K562 (cell line): ENCODE measurements around the gene RRP9. TPM values are rescaled to one million over a fixed set of nuclear protein-coding genes. Genes with fewer than 3 reads are reported as not detected.

ENCODE experiments used
- ATAC-seq: fragments of 200-7000 bp; cut with Tn5 transposase; 3 replicates; pipeline ENCODE4 v1.9.1; 2020; ENCODE audit warnings: moderate library complexity
- BruUV-seq: library from RNA; stranded (reverse); fragments of 400-500 nt; replicated peaks from 2 replicates; lab custom pipeline; 2021; lab: Mats Ljungman, UMichigan
- CTCF ChIA-PET: fragments of 300-600 bp; formaldehyde crosslinking; extraction: SDS; loops from one replicate; lab custom pipeline; 2021; ENCODE audit warnings: low intra/inter-chr PET ratio; lab: Yijun Ruan, JAX
- POLR2A ChIA-PET: fragments of 300-600, 350-650 bp; sonication (Branson Sonifier 250); formaldehyde crosslinking; extraction: SDS; loops from one replicate; lab custom pipeline; 2021; ENCODE audit warnings: antibody characterized with exemption, inconsistent platforms; lab: Yijun Ruan, JAX
- DNase-seq, 4 experiments: peaks; one replicate each; pipeline versions ENCODE4 v3.0.0 to v3.0.0-alpha.2; 2011 to 2018; ENCODE audit warnings: low spot score in 3 of 4, mixed read lengths in 3 of 4; ENCODE audit errors: extremely low read depth in 1 of 4
- FAIRE-seq: peaks from 2 replicates; lab custom pipeline; 2011; peaks lifted over from hg19 to GRCh38; lab: Jason Lieb, UNC
- H2AFZ ChIP-seq: 2 replicates; pipeline ENCODE4 v1.6.0; 2011; ENCODE audit warnings: low read depth, low read length, control low read depth, inconsistent platforms
- H3K27ac ChIP-seq: fragments of 200-600 bp; 3 replicates; pipeline ENCODE4 v1.8.0; 2011; ENCODE audit warnings: low read depth, mild to moderate bottlenecking, control low read depth, inconsistent platforms, low read length, moderate library complexity, mixed read lengths; ENCODE audit errors: extremely low read depth
- H3K27me3 ChIP-seq, 2 experiments: fragments of 300-600 bp in 1 of 2; 2 replicates in 1 of 2; 3 replicates in 1 of 2; pipeline versions ENCODE4 v1.6.0 to v1.8.0; 2011; ENCODE audit warnings: inconsistent platforms in 2 of 2, low read length in 2 of 2, mild to moderate bottlenecking in 1 of 2, mixed read lengths in 1 of 2, moderate library complexity in 1 of 2; ENCODE audit not compliant: control insufficient read depth in 2 of 2, insufficient read depth in 2 of 2
- H3K36me3 ChIP-seq: fragments of 300-600 bp; 3 replicates; pipeline ENCODE4 v1.8.0; 2011; ENCODE audit warnings: mild to moderate bottlenecking, low read length, inconsistent platforms; ENCODE audit not compliant: control insufficient read depth, insufficient read depth
- H3K4me1 ChIP-seq, 2 experiments: fragments of 200-600 bp in 1 of 2; replicated peaks in 1 of 2; 2 replicates in 1 of 2; 3 replicates in 1 of 2; pipeline versions ENCODE4 v1.5.1 to v1.8.0; 2011; ENCODE audit warnings: inconsistent platforms in 2 of 2, low read length in 2 of 2, mild to moderate bottlenecking in 1 of 2, mixed read lengths in 1 of 2, moderate library complexity in 1 of 2; ENCODE audit not compliant: control insufficient read depth in 2 of 2, insufficient read depth in 2 of 2
- H3K4me2 ChIP-seq: 2 replicates; pipeline ENCODE4 v1.6.1; 2011; ENCODE audit warnings: low read length, control low read depth, inconsistent platforms, mixed read lengths; ENCODE audit not compliant: insufficient read depth
- H3K4me3 ChIP-seq: fragments of 200-600 bp; sonication (generic), shearing (Covaris generic); 2 replicates; pipeline ENCODE4 v1.5.1; 2016; ENCODE audit warnings: control low read depth, inconsistent platforms
- H3K79me2 ChIP-seq: fragments of 200-600 bp; 3 replicates; pipeline ENCODE4 v1.8.0; 2011; ENCODE audit warnings: low read length, inconsistent platforms; ENCODE audit not compliant: control insufficient read depth, insufficient read depth
- H3K9ac ChIP-seq, 2 experiments: 2 replicates each; pipeline versions ENCODE4 v1.6.0 to v1.6.1; 2011; ENCODE audit warnings: low read depth in 2 of 2, low read length in 2 of 2, control low read depth in 1 of 2, inconsistent platforms in 1 of 2, mild to moderate bottlenecking in 1 of 2, mixed read lengths in 1 of 2; ENCODE audit not compliant: insufficient read depth in 1 of 2
- H3K9me1 ChIP-seq: one replicate; pipeline ENCODE4 v1.6.0; 2011; ENCODE audit warnings: inconsistent platforms, mild to moderate bottlenecking, low read length, moderate library complexity; ENCODE audit not compliant: control insufficient read depth, insufficient read depth
- H3K9me3 ChIP-seq: replicated peaks from 2 replicates; pipeline ENCODE4 v1.5.1; 2011; ENCODE audit warnings: low read depth, low read length, inconsistent platforms; ENCODE audit not compliant: control insufficient read depth, insufficient read depth
- H4K20me1 ChIP-seq: replicated peaks from 2 replicates; pipeline ENCODE4 v1.6.1; 2011; ENCODE audit warnings: low read length, inconsistent platforms, mixed read lengths; ENCODE audit not compliant: control insufficient read depth, insufficient read depth
- FOXJ3 ChIP-seq: sonication (generic); formaldehyde crosslinking; IDR thresholded peaks from 2 replicates; pipeline ENCODE4 v1.4.0; 2020; ENCODE audit warnings: mild to moderate bottlenecking, missing genetic modification reagents
- FUS ChIP-seq: fragments of 200-400 bp; formaldehyde crosslinking; optimal IDR thresholded peaks from 2 replicates; pipeline ENCODE3; 2017; ENCODE audit warnings: low read depth, low read length
- HIVEP1 ChIP-seq: fragments of 250-450 bp; sonication (Bioruptor Pico); IDR thresholded peaks from 2 replicates; pipeline ENCODE4 v1.4.0; 2020; ENCODE audit warnings: mild to moderate bottlenecking
- PHF21A ChIP-seq: fragments of 450-650 bp; IDR thresholded peaks from 2 replicates; pipeline ENCODE4 v1.6.1; 2017; ENCODE audit warnings: low read depth, borderline replicate concordance
- PTBP1 ChIP-seq: fragments of 200-400 bp; formaldehyde crosslinking; IDR thresholded peaks from 2 replicates; pipeline ENCODE4 v1.6.1; 2017; ENCODE audit warnings: low read depth, low read length
- SAFB2 ChIP-seq: fragments of 200-400 bp; formaldehyde crosslinking; IDR thresholded peaks from 2 replicates; pipeline ENCODE4 v1.6.1; 2018; ENCODE audit warnings: borderline replicate concordance, low read length, low read depth, moderate library complexity; ENCODE audit not compliant: severe bottlenecking
- YBX1 ChIP-seq: fragments of 450-650 bp; IDR thresholded peaks from 2 replicates; pipeline ENCODE4 v1.7.1; 2016; ENCODE audit warnings: mild to moderate bottlenecking
- ZNF124 ChIP-seq: sonication (generic); formaldehyde crosslinking; IDR thresholded peaks from 2 replicates; pipeline ENCODE4 v1.8.1; 2022; ENCODE audit warnings: missing genetic modification reagents
- ZNF23 ChIP-seq: fragments of 250-450 bp; sonication (Bioruptor Pico); IDR thresholded peaks from 2 replicates; pipeline ENCODE4 v1.4.0; 2020; ENCODE audit warnings: mild to moderate bottlenecking
- WGBS: fragments of 100-300 bp; shearing (Covaris generic); methylation state at CpG from one replicate; pipeline ENCODE4 v1.1.6; 2016; ENCODE audit warnings: low coverage, mixed read lengths; ENCODE audit not compliant: insufficient coverage; ENCODE audit errors: missing lambda C conversion rate; 5-methylcytosine and 5-hydroxymethylcytosine counted together
- in situ Hi-C: fragments of 300-500 bp; cut with MboI; formaldehyde crosslinking; loops from 4 replicates; pipeline ENCODE4 v1.15.0; 2018; ENCODE audit warnings: inconsistent platforms, mixed read lengths
- intact Hi-C: fragments of 100-400 bp; cut with micrococcal nuclease; formaldehyde crosslinking; loops from 2 replicates; pipeline ENCODE4 v1.14.2; 2022
- polyA plus RNA-seq, 8 experiments: library from polyadenylated mRNA; depleted of rRNA in 4 of 8; stranded (reverse) in 5 of 8; unstranded in 3 of 8; fragments of >200 nt; fragmentation: Nextera tagmentation in 2 of 8; fragmentation: Illumina TruSeq in 1 of 8; extraction: Ambion mirVana in 2 of 8; extraction: Trizol in 1 of 8; gene quantifications; 2 replicates each; pipeline versions ENCODE4 v1.2.1 to v1.2.3, GENCODE V29; 2011 to 2014; ENCODE audit warnings: inconsistent platforms in 1 of 8, missing spikeins in 1 of 8
- total RNA-seq, 7 experiments: library from RNA; depleted of rRNA in 6 of 7; stranded (reverse); fragments of >200 nt in 6 of 7; fragmentation: Illumina TruSeq in 2 of 7; extraction: Trizol in 2 of 7; gene quantifications; 2 replicates each; pipeline versions ENCODE4 v1.2.1 to v1.2.3, GENCODE V29; 2011 to 2021; ENCODE audit warnings: low replicate concordance in 1 of 7
- TF ChIP-seq, protein P1 (sequence below): fragments of 450-650 bp; formaldehyde crosslinking; IDR thresholded peaks from 2 replicates; pipeline ENCODE4 v1.4.0; 2020; ENCODE audit warnings: mild to moderate bottlenecking
- TF ChIP-seq, protein P2 (sequence below): fragments of 250-450 bp; sonication (Bioruptor Pico); IDR thresholded peaks from 2 replicates; pipeline ENCODE4 v1.4.0; 2020; ENCODE audit warnings: mild to moderate bottlenecking, moderate library complexity, borderline replicate concordance
- TF ChIP-seq, protein P3 (sequence below): IDR thresholded peaks from 2 replicates; pipeline ENCODE4 v1.6.1; 2011; ENCODE audit warnings: borderline replicate concordance, low read depth, mild to moderate bottlenecking, moderate library complexity, low read length; ENCODE audit not compliant: insufficient read depth, poor library complexity, severe bottlenecking
- TF ChIP-seq, protein P4 (sequence below): sonication (generic); formaldehyde crosslinking; IDR thresholded peaks from 2 replicates; pipeline ENCODE4 v1.9.0; 2022; ENCODE audit warnings: mild to moderate bottlenecking, missing genetic modification reagents

Gene RRP9
- total and polyA plus RNA-seq, 9 of the 15 experiments (the other 6 are each of a cell fraction or from before 2014, with no cell fraction given) = 5.2 to 67.0 (median 45.9) TPM

DNA sequence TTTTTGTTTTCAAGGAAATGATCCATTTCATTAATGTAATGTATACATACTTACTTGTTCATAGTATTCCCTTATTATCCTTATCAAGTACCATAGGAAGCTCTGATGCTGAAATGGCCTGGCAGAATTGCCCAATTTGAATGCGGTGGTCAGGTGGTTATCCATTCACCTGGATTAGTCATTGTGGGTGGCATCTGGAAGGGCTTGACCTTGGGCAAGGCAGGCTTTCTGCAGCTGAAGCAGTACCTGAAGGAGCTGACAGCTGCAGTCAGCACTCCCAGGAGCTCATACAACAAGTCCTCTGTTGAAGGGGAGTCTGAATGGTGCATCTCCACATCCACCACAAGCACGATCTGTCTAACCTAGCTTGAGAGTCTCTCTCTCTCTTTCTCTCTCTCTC lies 54.1 kb downstream of the RRP9 start:
- in situ Hi-C loops = no loop called here
- H2AFZ ChIP-seq = no peak overlapping the region
- no peaks in the 10 kb centered on the region; a peak in 1 of 5 replicates for H3K4me1 ChIP-seq

More for the DNA sequence above, 54.1 kb downstream of the RRP9 start:
- no peaks in the 10 kb centered on the region for H3K36me3 ChIP-seq
- no peak overlapping the region for H3K4me2 ChIP-seq
- DNase-seq (no peak), ATAC-seq (no peak), FAIRE-seq (no peak)
- ChIA-PET POLR2A (no interaction called here), CTCF (no interaction called here)
- no peaks in the 10 kb centered on the region for H3K79me2 ChIP-seq
- BruUV-seq = no TSS peak
- no peak overlapping the region for H3K4me3 ChIP-seq
- H3K9ac ChIP-seq = no peak overlapping the region
- H3K27me3 ChIP-seq = no peaks in the 10 kb centered on the region; a peak in 2 of 5 replicates
- intact Hi-C loops = no loop called here
- H3K9me1 ChIP-seq = no peaks in the 10 kb centered on the region
- no peaks in the 10 kb centered on the region for H4K20me1 ChIP-seq
- H3K27ac ChIP-seq = no peak overlapping the region
- 0% methylated on average over 2 of the region's 2 CpGs for WGBS
- H3K9me3 ChIP-seq = no peaks in the 10 kb centered on the region
- TF ChIP-seq, protein P1, sequence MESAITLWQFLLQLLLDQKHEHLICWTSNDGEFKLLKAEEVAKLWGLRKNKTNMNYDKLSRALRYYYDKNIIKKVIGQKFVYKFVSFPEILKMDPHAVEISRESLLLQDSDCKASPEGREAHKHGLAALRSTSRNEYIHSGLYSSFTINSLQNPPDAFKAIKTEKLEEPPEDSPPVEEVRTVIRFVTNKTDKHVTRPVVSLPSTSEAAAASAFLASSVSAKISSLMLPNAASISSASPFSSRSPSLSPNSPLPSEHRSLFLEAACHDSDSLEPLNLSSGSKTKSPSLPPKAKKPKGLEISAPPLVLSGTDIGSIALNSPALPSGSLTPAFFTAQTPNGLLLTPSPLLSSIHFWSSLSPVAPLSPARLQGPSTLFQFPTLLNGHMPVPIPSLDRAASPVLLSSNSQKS (CRISPR knock-in tag) = no peak
- TF ChIP-seq FOXJ3 = no peak
- no peak for TF ChIP-seq PHF21A
- TF ChIP-seq SAFB2 = no peak
- TF ChIP-seq, protein P2, sequence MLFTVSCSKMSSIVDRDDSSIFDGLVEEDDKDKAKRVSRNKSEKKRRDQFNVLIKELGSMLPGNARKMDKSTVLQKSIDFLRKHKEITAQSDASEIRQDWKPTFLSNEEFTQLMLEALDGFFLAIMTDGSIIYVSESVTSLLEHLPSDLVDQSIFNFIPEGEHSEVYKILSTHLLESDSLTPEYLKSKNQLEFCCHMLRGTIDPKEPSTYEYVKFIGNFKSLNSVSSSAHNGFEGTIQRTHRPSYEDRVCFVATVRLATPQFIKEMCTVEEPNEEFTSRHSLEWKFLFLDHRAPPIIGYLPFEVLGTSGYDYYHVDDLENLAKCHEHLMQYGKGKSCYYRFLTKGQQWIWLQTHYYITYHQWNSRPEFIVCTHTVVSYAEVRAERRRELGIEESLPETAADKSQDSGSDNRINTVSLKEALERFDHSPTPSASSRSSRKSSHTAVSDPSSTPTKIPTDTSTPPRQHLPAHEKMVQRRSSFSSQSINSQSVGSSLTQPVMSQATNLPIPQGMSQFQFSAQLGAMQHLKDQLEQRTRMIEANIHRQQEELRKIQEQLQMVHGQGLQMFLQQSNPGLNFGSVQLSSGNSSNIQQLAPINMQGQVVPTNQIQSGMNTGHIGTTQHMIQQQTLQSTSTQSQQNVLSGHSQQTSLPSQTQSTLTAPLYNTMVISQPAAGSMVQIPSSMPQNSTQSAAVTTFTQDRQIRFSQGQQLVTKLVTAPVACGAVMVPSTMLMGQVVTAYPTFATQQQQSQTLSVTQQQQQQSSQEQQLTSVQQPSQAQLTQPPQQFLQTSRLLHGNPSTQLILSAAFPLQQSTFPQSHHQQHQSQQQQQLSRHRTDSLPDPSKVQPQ (CRISPR knock-in tag) = no peak
- TF ChIP-seq YBX1 = no peak
- no peak for TF ChIP-seq PTBP1
- TF ChIP-seq ZNF124 (CRISPR knock-in tag) = no peak
- TF ChIP-seq ZNF23 = no peak
- TF ChIP-seq, protein P3, sequence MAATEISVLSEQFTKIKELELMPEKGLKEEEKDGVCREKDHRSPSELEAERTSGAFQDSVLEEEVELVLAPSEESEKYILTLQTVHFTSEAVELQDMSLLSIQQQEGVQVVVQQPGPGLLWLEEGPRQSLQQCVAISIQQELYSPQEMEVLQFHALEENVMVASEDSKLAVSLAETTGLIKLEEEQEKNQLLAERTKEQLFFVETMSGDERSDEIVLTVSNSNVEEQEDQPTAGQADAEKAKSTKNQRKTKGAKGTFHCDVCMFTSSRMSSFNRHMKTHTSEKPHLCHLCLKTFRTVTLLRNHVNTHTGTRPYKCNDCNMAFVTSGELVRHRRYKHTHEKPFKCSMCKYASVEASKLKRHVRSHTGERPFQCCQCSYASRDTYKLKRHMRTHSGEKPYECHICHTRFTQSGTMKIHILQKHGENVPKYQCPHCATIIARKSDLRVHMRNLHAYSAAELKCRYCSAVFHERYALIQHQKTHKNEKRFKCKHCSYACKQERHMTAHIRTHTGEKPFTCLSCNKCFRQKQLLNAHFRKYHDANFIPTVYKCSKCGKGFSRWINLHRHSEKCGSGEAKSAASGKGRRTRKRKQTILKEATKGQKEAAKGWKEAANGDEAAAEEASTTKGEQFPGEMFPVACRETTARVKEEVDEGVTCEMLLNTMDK = no peak
- no peak for TF ChIP-seq HIVEP1 (CRISPR knock-in tag)
- TF ChIP-seq, protein P4, sequence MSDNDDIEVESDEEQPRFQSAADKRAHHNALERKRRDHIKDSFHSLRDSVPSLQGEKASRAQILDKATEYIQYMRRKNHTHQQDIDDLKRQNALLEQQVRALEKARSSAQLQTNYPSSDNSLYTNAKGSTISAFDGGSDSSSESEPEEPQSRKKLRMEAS (CRISPR knock-in tag) = no peak
- no peak for TF ChIP-seq FUS
